ENCODE measurements around the gene MISP.

- TF ChIP-seq RBBP5 (IDR thresholded peaks at IDR 0.05; ENCODE audit: borderline replicate concordance, low read depth, low read length): no peak
- no peak for TF ChIP-seq USF2 (IDR thresholded peaks at IDR 0.05; ENCODE audit: low read length)
- TF ChIP-seq CTCF (IDR thresholded peaks at IDR 0.05; ENCODE audit: control extremely low read depth in 1 of 3, insufficient read depth in 1 of 3, low read depth in 1 of 3, low read length in 3 of 3): no peak
- TF ChIP-seq JUND (IDR thresholded peaks at IDR 0.05; ENCODE audit: low read length): no peak
- no peak for TF ChIP-seq EP300 (IDR thresholded peaks at IDR 0.05; ENCODE audit: borderline replicate concordance in 1 of 2, low read depth in 2 of 2, low read length in 2 of 2)
- no peak for TF ChIP-seq RAD21 (IDR thresholded peaks at IDR 0.05 in 1 of 2, conservative IDR thresholded peaks at IDR 0.05 in 1 of 2; ENCODE audit: low read depth in 2 of 2, low read length in 2 of 2)
- no peak for TF ChIP-seq NANOG (IDR thresholded peaks at IDR 0.05; ENCODE audit: insufficient read depth, low read depth, low read length, poor library complexity, severe bottlenecking)
- no peak for TF ChIP-seq TBP (IDR thresholded peaks at IDR 0.05; ENCODE audit: low read depth, low read length)
These were observed 41.5 kb upstream of the MISP start for GRCh38 chr19:709196-709964.
